Suprapubic skin (tissue), 3 donors: ENCODE results near the gene SLC12A3.

Experiments used
- CTCF ChIP-seq, 2 donors: fragments of 200-600 bp in 1 of 2; fragments of 450-650 bp in 1 of 2; sonication (generic) in 1 of 2; IDR thresholded peaks; one replicate each; pipeline ENCODE4 v1.5.1; 2016 to 2019; ENCODE audit warnings: antibody characterized with exemption in 2 of 2, mild to moderate bottlenecking in 1 of 2, moderate library complexity in 1 of 2
- EP300 ChIP-seq: sonication (generic); formaldehyde crosslinking; IDR thresholded peaks from one replicate; pipeline ENCODE4 v1.6.1; 2017; ENCODE audit warnings: antibody characterized with exemption
- POLR2A ChIP-seq, 2 donors: fragments of 450-650 bp; IDR thresholded peaks; one replicate each; pipeline ENCODE4 v1.6.1; 2017; ENCODE audit warnings: antibody characterized with exemption in 2 of 2, mild to moderate bottlenecking in 2 of 2, moderate library complexity in 2 of 2

GRCh38 chr16:56941092-56941491, 76.1 kb downstream of the SLC12A3 start:
- TF ChIP-seq POLR2A (IDR thresholded peaks at IDR 0.05): no peak
- no peak for TF ChIP-seq CTCF (IDR thresholded peaks at IDR 0.05)
- TF ChIP-seq EP300: no peak
